ENCODE data around the gene KRT32.

GRCh38 chr17:41476866-41477815 lies 10.0 kb upstream of the KRT32 start:
- no peak for TF ChIP-seq CTCF (IDR thresholded peaks at IDR 0.05)
- no peak for TF ChIP-seq POLR2A (IDR thresholded peaks at IDR 0.05)
- no peak for TF ChIP-seq POLR2AphosphoS5 (IDR thresholded peaks at IDR 0.05)
